GM19452 (cell line): ENCODE data around the gene GSTA1.
"Not testable (repeated sequence)": the region's sequence is repeated elsewhere in the genome, so short reads cannot be mapped to it uniquely, and the experiment has no call there.

Experiments
- ATAC-seq: cut with Tn5 transposase; IDR thresholded peaks from one replicate; pipeline ENCODE4 v1.9.1; 2021; ENCODE audit not compliant: unreplicated experiment

GSTA1 gene

DNA sequence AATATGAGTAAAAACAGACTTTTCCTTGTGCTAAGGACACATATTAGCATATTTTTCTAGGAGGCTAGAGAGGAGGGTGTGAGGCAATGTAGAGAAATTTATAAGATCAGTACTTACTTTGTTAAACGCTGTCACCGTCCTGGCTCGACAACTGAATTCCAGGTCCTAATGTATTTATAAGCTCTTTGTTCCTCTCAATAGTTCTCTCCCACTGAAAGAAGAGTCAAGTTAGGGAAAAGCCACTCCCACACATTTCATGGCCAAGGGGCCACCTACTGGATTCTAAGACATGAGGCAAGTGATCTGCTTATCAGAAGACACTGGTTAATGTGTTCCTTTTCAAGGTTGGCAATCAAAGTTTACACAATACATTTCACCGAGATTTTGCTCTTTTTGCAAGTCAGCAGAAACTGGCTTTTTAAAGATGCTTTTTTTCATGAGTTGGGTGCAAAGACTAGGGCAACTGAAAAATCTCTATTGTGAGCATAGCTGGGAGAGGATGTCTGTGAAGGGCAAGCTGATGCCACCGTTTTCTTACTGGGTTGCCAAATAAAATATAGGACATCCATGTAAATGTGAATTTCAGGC lies at the start of gene GSTA1:
GSTA1 (minus strand) TSS at position 149 of the 588 bp plus-strand sequence. CDS start 4,549 bp downstream, outside the sequence.
- not testable (repeated sequence) for ATAC-seq

DNA sequence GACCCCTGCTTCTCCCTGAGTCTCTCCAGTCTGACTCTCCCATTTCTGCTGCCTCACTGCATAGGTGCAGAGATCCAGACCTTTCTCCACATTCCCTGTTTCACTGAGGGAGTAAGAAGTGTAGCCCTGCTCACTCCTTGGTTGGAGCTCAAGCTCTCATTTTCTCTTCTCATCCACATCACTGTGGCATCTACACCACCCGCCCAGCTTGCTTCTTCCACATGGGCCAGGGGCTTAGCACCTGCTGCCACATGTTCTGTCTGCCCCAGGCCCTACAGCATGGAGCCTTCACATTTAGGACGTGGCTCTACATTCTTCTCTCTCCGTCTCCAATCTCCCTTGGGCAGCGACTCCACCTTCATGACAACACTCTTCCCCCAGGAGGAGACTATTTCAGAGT lies 45.5 kb upstream of the GSTA1 start:
- no peak for ATAC-seq

DNA sequence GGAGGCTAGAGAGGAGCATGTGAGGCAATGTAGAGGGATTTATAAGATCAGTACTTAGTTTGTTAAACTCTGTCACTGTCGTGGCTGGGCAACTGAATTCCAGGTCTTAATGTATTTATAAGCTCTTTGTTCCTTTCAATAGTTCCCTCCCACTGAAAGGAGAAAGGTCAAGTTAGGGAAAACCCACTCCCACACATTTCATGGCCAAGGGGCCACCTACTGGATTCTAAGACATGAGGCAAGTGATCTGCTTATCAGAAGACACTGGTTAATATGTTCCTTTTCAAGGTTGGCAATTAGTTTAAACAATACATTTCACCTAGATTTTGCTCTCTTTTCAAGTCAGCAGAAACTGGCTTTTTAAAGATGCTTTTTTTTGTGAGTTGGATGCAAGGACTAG lies 42.4 kb upstream of the GSTA1 start:
- no peak for ATAC-seq

DNA sequence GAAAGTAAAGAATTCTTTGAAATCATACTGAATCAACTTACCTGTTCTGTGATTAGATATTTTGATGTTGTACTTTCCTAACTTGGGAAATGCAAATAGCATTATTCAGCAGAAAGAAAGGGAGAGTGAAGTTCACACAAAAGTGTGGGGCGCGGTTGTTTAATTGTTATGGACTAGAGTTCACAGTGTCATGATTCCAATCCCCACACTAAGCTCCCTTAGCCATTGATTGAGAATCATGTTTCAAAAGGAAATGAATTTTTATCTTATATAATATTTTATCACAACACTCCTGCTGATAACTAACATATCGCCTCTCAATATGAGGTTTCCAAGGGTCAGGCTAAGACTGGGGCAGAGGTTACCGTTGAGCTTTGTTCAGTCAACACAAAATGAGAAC lies 40.0 kb upstream of the GSTA1 start:
- no peak for ATAC-seq

DNA sequence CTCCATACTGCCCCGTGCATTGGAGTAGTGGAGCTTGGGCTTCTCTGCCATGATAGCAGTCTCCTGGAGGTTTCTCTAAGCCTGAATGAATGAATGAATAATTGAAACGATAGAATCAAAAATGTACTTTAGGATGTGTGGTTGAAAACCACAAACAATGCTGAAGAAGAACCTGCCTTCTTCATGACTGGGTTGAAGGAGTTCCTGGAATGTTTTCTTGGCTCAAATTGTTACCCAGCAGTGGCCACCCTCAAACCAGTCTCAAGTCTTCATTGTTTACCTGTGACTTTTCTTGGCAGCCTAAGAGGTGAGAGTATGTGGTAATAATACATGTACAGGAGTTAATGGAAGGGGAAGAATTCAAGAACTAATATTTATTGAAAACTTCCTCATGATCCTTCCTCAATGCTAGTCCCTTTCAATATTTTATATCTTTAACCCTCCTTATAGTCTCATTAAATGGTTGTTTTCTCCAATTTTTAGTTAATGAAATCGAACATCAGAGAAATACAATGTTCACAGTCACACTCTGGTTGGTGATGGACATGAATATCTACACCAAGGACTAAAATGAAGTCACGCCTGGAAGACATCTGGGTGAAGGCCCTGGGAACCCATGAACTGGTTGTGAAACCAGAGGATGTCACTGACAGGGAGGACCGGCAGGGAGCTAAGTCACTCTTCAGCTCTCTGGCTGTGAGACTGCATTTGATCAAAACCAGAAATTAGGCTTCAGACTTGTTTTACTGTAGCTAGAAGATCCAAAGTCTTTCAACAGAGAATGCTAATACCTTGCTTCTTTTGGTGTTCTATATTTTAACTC lies 37.4 kb upstream of the GSTA1 start, which contains the start of gene GSTA5:
GSTA5 (minus strand) TSS at position 51 of the 823 bp plus-strand sequence.
- ATAC-seq = no peak

DNA sequence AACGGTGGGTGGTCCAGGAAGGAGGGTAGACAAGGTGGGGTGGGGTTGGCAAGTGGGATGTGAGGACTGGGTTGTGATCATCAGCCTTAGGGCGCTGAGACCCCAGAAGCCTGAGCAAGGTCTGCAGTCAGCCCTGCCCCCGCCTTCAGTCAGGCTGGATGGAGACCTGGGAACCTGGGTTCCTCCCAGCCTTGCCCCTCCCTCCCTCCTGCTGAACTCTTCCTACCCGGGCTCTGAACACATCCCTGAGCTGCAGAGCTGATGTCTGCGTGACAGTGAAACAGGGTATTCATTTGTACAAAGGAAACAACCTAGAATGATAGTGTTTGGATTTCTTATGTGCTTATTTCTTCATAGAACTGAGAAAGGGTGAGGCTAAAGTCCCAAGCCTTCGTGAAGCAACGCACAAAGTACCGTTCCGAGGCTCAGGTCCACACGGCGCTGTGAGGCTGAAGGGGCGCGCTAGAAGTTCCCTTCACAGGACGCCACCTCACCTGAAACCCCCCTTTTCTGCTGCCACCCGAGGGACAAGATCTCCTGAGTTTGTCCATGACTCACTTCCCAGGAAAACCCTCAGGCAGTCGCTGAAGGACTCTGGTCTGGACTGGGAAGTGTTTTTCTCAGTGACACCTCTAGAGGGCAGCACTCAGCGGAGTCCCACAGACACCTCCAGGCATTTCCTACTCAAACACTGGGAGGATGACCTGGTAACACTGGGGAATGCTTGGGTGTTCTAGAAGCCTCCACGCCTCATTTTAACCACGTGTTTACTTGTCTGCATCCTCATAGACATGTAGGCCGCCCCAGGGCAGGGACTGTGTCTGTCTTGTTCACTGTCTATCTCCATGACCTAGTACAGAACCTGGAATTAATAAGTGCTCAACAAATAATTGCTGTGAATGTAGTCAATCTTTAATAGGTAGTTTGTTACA lies 35.8 kb upstream of the GSTA1 start:
- ATAC-seq = no peak

DNA sequence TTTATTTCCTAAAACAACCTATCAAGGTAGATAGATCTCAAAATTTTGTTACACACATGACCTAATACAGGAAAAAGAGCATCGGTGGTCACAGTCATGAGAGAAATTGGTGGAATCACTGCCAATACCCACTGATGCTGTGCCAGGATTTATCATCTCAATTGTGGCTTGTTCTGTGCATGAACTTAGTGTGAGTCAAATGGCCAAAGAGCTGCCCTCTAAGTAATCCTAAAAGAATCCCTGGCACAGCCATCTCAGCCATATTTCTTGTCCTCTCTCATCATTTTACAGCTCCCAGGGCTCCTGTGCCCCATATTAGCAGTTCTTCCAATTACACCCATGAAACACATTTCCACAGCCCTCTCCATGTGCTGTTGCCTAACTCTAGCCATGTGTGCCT lies 30.9 kb upstream of the GSTA1 start:
- no peak for ATAC-seq

DNA sequence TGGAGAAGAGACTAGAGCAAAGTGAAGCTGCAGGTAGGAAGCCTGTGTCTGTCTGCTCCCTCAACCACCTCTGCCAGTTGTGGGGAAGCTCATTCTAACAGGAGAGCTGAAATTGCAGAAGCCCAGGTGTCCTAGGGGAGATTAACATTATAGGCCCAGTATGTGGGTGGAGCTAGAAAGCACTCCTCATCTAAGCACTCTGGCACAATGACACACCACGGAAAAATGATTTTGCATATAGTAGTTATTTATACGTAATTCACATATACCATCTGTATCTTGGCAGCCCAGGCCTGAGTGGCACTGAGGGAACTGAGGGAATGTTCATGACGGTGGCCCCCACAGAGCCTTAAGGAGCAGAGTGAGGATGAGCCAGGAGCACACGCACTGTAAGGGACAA lies 27.3 kb upstream of the GSTA1 start:
- ATAC-seq = not testable (repeated sequence)

DNA sequence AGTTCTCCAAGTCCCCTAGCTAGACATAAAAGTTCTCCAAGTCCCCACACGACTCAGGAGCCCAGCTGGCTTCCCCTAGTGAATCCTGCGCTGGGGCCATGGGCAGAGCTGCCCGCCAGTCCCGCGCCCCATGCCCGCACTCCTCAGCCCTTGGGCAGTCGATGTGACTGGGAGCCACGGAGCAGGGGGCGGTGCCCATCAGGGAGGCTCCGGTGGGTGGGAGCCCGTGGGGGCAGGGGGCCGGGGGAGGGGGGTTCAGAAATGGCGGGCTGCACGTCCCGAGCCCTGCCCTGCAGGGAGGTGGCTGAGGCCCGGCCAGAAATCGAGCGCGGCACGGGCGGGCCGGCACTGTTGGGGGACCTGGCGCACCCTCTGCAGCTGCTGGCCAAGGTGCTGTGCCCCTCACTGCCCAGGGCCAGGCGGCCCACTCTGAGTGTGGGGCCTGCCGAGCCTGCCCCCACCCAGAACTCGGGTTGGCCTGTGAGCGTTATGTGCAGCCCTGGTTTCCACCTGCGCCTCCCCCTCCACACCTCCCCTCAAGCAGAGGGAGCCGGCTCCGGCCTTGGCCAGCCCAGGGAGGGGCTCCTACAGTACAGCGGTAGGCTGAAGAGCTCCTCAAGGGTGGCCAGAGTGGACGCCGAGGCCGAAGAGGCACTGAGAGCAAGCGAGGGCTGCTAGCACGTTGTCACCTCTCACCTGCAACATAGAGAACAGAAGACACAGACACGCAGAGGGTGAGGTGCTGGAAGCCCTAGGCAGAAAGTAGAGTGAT lies 25.6 kb upstream of the GSTA1 start:
- no peak for ATAC-seq

DNA sequence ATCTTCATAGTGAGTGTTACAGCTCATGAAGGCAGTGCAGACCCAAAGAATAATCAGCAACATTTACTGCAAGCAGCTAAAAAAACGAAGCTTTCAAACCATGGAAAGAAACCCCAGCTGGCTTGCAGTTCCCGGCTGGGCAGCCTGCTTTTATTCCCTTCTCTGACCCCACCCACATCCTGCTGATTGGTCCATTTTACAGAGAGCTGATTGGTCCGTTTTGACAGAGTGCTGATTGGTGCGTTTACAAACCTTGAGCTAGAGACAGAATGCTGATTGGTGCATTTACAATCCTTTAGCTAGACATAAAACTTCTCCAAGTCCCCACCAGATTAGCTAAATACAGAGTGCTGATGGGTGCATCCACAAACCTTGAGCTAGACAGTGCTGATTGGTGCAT lies 25.0 kb upstream of the GSTA1 start:
- ATAC-seq = not testable (repeated sequence)

DNA sequence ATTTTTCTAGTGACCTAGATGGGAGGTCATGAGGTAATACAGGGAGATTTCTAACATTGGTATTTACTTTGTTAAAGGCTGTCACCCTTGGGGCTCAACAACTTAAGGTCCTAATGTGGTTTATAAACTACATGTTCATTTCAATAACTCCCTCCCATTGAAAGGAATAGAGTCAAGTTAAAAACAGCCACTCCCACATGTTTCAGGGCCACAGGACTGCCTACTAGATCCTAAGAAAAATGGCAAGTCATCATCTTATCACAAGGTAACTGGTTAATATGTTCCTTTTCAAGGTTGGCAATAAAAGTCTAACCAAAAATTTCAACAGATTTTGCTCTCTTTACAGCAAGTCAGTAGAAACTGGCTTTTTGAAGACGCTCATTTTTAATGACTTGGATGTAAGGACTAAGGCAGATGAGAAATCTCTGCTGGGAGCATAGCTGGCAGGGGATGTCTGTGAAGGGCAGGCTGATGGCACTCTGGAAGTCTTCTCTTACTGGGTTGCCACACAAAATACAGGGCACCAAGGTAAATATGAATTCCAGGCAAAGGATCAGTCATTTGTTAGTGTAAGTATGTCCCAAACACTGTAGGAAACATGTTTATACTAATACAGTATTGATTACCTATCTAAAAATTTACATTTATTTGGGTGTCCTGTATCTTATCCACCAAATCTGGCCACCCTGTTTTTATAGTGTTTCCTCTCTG lies 23.6 kb upstream of the GSTA1 start:
- not testable (repeated sequence) for ATAC-seq

DNA sequence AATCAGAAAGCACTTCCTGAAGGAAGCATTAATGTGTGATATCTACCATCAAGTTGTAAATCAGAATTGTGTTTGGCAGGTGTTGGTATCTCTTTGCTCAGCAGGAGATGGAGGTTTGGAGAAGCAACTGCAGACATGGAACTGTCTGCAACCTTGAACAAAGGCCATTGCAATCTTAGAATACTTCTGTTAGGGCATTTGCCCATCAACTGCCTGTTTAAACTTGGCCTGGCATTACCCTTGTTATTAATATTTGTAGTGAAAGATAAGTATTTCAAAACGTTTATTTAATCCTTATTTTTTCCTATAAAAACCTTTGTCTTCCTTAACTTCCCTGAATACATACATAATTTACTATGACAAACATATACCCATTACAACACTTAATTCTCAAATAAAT lies 22.9 kb upstream of the GSTA1 start:
- no peak for ATAC-seq

DNA sequence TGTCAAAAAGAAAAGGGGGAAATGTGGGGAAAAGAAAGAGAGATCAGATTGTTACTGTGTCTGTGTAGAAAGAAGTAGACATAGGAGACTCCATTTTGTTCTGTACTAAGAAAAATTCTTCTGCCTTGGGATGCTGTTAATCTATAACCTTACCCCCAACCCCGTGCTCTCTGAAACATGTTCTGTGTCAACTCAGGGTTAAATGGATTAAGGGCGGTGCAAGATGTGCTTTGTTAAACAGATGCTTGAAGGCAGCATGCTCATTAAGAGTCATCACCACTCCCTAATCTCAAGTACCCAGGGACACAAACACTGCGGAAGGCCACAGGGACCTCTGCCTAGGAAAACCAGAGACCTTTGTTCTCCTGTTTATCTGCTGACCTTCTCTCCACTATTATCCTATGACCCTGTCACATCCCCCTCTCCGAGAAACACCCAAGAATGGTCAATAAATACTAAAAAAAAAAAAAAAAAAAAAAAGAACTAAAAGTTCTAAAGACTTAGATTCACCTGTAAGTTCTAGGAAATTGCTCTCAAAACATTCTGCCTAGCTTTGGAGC lies 22.4 kb upstream of the GSTA1 start:
- not testable (repeated sequence) for ATAC-seq

DNA sequence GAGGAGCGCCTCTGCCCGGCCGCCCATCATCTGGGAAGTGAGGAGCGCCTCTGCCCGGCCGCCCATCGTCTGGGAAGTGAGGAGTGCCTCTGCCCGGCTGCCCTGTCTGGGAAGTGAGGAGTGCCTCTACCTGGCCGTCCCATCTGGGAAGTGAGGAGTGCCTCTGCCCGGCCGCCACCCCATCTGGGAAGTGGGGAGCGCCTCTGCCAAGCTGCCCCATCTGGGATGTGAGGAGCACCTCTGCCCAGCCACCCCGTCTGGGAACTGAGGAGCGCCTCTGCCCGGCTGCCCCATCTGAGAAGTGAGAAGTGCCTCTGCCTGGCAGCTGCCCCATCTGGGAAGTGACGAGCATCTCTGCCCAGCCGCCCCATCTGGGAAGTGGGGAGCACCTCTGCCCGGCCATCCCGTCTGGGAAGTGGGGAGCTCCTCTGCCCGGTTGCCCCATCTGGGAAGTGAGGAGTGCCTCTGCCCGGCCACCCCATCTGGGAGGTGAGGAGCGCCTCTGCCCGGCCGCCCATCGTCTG lies 21.7 kb upstream of the GSTA1 start:
- ATAC-seq = not testable (repeated sequence)

DNA sequence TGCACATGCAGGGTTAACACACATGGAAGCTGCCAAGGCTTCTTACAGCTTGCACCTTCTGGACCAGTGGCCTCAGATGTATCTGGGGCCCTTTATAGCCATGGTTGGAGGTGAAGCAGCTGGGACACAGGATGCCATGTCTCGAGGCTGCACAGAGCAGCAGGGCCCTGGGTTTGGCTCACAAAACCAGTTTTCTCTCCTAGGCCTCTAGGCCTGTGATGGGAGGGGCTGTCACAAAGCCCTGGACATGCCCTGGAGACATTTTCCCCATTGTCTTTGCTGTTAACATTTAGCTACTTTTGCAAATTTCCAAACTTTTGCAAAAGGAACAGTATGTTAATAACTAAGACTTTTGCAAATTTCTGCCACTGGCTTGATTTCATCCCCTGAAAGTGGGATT lies 18.2 kb upstream of the GSTA1 start:
- no peak for ATAC-seq

DNA sequence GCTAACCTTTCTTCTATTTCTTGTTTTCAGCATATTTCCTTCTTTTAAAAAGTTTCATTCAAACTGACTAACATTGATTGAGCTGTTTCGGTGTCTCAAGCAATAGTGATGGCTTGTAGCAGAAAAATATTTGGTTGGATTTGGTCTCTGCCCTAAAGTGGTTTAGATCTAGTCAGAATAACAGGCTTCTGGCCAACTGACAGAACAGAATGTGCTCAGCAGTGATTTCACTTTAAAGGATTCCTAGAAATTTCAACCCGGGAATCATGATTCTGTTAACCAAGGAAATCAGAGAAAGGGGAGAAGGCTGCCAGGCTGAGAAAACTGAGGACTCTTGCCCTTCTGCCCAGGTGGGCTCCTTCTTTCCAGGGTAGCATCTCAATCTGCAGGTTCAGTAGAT lies 16.6 kb upstream of the GSTA1 start:
- no peak for ATAC-seq

DNA sequence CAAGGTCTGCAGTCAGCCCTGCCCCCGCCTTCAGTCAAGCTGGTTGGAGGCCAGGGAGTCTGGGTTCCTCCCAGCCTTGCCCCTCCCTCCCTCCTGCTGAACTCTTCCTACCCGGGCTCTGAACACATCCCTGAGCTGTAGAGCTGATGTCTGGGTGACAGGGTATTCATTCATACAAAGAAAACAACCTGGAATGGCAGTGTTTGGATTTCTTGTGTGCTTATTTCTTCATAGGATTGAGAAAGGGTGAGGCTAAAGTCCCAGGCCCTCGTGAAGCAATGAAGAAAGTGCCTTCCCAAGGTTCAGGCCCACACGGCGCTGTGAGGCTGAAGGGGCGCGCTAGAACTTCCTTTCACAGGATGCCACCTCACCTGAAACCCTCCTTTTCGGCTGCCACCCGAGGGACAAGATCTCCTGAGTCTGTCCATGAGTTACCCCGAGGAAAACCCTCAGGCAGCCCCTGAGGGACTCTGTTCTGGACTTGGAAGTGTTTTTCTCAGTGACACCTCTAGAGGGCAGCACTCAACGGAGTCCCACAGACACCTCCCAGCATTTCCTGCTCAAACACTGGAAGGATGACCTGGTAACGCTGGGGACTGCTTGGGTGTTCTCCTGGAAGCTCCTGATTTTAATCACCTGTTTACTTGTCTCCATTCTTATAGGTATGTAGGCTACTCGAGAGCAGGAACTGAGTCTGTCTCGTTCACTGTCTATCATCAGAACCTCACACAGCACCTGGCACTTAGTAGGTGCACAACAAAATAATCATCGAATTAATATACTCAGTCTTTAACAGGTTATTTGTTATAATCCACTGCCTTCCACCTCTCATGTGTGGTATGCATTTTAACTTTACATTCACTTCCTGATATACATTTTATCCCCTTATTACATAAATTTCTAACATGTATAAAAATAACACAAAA lies 11.8 kb upstream of the GSTA1 start:
- peak; percentile 94 for ATAC-seq

DNA sequence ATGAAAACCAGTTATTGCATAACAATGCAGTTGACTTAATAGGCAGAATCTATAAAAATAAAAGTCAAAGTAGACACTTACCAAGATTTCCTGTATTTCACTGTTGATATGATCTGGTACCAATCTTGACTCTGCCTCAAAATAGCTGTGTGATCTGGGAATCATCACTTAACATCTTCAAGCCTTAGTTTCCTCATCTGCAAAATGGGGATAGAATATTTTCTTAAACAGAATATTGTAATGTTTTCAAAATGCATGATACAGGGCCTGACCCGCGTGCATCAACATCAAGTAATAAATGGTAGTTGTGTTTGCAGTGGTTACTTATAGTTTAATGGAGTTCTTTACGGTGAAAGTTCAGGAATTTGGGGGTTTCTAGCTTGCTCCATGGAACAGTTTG lies 10.9 kb upstream of the GSTA1 start:
- ATAC-seq = not testable (repeated sequence)
